GM04503 (cell line): ENCODE measurements around the gene MAD2L1BP.
A peak's percentile ranks its signal among the peaks of the same experiment; 100 is the strongest.
"Not testable (repeated sequence)": the region's sequence is repeated elsewhere in the genome, so short reads cannot be mapped to it uniquely, and the experiment has no call there.

Source experiments
- DNase-seq: peaks from one replicate; pipeline ENCODE4 v3.0.0-alpha.2; 2012; ENCODE audit warnings: low read depth

MAD2L1BP gene

DNA sequence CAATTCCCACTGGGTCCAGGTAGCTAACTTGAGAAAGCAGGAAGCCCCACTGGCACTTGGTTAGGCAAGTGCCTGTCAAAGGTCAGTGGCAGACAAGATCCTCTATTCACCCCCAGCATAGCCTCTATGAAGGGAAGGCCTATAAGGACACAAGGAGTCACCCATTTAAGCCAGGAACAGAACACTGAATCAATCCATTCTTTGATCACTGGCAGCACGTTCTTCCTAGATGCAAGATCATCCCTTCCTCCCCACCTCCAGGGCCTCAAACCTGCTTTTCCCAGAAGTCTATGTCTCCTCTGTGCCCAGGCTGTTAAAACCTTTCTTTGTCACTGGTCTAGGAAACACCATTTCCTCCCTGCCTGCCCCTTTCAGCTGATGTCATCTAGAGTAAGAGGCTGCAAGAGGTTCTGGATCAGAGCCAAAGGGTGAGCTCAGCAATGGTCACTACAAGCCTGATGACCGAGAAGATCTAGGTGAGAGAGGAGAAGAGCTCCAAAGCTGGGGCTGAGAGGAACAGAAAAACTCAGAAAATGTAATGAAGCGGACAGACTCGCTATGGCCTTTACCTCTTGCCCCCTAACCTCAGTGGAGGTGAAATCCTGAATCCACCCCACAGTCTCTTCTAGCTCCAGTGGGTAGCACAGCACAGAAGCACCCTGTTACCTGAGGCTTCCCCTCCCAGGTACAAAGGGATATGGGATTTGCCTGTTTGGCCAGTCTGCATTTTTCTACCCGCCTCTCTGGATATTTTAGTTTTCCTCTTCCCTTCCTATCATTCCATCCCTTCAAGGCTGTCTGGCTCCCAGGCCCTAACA lies 8.4 kb upstream of the MAD2L1BP start:
- peak; percentile 86 for DNase-seq

DNA sequence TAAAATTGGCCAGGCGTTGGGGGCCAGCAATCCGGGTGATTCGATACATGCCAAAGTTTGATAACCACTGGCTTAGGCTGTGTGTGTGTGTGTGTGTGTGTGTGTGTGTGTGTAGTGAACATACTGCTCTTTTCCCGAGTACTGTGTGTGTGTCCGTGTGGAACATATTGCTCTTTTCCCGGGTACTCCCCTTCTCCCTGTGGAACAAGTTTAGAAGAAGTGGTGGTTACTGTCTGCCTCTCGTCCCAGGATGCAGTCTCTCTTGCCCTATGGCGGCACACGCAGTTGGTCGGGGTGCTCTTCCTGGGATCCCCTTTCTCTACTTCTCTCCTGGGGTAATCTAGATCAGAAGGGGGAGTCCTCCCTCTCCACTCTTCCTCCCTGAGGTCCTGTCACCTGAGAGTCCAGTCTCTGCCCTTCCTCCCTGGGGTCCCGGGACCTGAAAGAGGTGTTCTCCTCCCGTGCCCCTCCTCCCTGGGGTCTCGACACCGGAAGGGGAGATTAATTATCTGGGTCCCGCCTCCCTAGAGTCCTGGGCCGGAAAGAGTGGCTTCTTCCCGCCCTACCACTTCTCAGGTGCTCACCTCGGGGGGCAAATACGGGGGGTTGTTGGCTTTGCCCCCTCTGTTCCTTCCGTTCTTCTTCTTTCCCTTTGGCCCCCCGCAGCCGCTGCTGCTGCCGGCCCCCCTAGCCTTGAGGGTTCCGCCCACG lies 7.1 kb upstream of the MAD2L1BP start:
- no peak for DNase-seq

DNA sequence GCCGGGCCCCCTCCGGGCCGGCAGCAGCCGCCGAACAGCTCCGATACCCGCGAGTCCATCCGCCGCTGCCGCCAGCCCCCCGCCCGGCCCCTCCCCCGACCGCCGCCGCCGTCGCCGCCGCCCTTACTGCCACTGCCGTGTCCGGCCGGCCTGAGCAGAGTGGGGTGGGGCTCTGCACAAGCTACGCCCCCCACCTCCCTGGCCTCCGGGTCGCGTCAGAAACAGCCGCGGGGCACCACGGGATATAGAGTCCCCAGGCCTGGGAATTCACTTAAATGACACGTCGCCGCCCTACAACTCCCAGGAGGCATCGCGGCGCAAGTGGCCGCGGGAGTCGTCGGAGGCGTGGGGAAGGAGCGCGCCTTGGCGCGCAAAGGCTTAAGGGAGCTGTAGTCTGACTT lies 6.5 kb upstream of the MAD2L1BP start, which contains the start of gene GTPBP2:
Gene GTPBP2 (minus strand): TSS at position 161 of the 401 bp plus-strand sequence. CDS start 102 bp downstream, at position 59.
- peak; percentile 92 for DNase-seq

DNA sequence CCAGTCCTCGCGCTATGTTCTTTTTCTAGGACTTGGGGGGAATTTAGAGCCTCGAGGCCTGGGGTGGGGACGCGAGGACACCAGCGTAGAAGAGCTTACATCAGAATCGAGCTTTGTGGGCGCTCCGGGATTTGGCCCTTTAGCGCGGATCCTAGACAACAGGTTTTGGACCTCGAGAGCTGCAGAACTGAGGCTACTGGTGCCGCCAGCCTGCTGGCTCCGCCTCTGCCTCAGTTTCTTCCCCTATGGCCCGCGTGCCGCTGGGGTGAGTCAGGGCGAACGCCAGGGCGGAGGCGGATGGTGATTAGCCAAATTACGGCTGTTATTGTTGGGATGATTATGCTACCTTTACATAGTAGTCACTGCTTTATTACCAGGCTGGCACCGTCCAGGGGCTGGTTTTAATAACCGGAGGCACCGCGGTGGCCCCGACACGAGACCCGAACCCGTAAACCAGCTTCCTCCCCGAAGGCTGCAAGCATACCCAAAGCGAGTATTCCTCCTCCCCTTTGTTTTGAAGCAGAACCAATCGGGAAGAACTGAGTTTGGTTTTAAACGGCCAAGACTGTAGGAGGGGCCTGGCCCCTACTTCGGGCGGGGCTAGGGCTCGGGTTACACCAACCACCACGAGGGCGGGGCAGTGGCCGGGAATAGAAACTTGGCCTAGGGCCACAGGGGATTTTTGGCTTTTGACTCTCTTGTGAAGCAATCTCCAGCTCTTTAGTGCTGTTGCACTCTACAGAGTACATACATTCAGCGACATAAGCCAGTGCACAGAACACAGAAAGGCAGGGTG lies 5.9 kb upstream of the MAD2L1BP start:
- peak; percentile 91 for DNase-seq

DNA sequence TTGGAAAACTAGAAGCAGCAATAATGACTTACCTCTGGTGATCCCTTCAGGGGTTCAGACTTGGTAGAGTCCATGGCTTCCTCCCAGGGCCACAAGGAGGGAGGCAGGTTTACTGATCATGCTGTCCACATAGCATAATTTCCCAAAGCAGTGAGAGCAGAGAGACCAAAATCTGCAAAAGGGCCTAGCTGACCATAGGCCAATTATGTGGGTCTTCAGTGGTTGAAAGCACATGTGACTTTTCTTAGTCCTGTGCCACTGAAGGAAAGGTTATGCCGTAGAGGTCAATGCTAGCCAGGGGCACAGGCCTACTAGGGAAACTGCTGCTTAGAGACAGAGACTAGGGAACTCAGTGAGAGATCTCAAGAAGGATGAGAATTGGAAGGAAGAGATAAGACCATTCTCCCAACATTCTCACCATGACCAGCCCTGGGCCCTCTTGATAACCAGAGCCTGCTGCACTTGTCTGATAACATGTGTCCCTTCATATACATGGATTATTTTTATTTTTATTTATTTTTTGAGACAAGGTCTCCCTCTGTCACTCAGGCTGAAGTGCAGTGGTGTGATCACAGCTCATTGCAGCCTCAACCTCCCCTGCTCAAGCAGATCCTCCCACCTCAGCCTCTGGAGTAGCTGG lies 4.5 kb upstream of the MAD2L1BP start:
- DNase-seq: no peak

DNA sequence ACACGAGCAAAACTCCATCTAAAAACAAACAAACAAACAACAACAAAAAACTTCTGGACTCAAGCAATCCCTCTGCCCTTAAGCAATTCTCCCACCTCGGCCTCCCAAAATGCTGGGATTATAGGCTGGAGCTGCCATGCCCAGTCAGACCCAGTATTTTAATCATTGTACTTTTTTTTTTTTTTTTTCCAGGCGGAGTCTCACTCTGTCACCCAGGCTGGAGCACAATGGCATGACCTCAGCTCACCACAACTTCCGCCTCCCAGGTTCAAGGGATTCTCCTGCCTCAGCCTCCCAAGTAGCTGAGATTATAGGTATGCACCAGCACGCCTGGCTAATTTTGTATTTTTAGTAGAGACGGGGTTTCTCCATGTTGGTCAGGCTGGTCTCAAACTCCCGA lies 2.6 kb upstream of the MAD2L1BP start:
- DNase-seq: not testable (repeated sequence)

DNA sequence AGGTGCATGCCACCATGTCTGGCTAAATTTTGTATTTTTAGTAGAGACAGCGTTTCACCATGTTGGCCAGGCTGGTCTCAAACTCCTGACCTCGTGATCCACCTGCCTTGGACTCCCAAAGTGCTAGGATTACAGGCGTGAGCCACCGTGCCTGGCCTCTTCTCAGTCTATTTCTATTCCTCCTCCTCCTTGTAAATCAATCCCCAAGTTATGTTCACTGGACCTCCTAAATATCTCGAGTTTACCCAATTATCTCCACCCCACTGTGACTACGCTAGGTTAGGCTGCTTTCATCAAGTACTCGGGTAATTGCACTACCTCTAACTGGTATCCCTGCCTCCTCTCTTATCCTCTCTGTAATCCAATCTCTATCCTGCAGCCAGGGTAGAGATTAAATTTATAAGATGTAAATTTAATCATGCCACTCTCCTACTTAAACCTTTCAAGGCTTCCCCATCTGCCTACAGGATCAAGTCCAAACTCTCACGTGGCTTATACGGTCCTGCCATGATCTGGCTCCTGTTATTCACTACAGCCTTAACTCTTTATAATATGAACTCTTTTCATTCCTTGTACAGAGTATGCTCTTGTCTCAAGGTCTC lies 837 bp upstream of the MAD2L1BP start:
- no peak for DNase-seq

DNA sequence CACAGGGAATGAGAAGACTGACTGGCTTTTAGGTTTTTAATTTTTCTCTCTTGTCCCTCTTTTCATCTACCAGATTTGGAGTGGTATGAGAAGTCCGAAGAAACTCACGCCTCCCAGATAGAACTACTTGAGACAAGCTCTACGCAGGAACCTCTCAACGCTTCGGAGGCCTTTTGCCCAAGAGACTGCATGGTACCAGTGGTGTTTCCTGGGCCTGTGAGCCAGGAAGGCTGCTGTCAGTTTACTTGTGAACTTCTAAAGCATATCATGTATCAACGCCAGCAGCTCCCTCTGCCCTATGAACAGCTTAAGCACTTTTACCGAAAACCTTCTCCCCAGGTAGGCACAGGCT lies 644 bp downstream of the MAD2L1BP start:
- DNase-seq: no peak

DNA sequence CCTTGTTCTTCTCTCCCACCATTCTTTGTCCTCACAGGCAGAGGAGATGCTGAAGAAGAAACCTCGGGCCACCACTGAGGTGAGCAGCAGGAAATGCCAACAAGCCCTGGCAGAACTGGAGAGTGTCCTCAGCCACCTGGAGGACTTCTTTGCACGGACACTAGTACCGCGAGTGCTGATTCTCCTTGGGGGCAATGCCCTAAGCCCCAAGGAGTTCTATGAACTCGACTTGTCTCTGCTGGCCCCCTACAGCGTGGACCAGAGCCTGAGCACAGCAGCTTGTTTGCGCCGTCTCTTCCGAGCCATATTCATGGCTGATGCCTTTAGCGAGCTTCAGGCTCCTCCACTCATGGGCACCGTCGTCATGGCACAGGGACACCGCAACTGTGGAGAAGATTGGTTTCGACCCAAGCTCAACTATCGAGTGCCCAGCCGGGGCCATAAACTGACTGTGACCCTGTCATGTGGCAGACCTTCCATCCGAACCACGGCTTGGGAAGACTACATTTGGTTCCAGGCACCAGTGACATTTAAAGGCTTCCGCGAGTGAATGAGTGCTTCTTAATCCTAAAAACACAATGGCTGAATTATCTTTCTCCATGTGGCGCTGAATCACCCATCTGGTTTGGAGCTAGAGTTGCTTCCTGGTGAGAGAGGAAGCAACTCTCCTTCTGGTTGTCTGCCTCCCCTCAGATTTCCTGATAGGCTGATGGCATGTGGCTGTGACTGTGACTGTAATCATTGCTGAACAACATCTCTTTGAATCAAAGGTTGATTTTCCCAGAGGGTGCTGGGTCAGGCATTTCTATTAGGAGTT lies 4.6 kb downstream of the MAD2L1BP start:
- no peak for DNase-seq

DNA sequence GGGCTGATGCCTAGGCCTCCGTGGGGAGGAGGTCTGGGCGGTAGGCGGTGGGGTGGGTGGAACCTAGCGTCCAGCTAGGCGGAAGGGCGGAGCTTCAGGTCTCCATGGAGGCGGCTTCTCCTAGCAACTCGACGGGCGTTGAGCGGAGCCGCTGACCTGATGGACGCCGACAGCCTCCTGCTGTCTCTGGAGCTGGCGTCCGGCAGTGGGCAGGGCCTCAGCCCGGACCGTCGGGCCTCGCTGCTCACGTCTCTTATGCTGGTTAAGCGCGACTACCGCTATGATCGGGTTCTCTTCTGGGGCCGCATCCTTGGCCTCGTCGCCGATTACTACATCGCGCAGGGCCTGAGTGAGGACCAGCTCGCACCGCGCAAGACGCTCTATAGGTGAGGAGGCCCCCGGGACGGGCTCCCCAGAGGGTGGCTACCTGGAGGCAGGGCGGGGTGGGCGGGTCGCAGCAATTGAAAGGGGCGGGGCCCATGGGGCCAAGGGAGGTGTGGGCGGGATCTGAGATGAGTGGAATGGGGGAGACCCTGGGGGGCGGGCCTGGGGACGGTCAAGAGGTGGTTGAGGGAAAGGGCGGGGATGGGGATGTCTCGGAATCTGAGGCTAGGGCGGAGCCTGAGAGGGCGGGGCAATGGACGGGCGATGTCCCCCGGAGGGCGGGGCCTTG lies 9.4 kb downstream of the MAD2L1BP start, which contains the start of gene RSPH9:
Gene RSPH9 (plus strand): TSS at position 97 of the 673 bp plus-strand sequence. CDS start 63 bp downstream, at position 160.
- no peak for DNase-seq

DNA sequence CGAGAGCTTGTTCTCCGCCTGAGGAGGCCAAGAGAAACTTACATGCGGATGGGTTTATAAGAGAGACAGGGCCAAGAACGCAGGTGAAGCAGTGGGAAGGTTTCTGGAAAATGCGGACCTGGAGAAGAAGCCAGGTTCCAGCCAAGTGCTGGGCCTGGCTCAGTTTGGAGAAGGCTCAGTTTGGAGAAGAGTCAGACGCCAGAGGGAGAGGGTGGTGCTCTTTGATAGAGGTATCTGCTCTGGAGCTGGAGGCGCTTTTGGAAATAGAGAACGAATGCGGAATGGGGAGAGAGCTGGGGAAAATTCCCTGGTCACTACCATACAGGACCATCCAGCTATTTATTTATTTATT lies 9.9 kb downstream of the MAD2L1BP start:
- no peak for DNase-seq

DNA sequence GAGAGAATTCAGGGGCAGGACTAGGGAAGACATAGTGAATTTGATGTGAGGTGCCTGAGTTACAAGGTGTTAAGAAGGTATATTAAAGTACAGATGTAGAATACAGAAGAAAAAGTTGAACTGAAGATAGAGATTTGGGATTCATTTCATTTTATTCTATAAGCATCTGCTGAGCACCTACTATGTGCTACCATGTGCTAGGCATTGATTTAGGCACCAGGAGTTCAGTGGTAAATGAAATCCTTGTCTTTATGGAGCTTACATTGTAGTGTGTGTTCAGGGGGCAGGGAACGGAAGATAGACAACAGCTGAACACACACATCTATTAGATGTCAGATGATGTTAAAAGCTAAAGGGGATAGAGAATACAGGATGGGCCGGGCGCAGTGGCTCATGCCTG lies 12.0 kb downstream of the MAD2L1BP start:
- DNase-seq: no peak

DNA sequence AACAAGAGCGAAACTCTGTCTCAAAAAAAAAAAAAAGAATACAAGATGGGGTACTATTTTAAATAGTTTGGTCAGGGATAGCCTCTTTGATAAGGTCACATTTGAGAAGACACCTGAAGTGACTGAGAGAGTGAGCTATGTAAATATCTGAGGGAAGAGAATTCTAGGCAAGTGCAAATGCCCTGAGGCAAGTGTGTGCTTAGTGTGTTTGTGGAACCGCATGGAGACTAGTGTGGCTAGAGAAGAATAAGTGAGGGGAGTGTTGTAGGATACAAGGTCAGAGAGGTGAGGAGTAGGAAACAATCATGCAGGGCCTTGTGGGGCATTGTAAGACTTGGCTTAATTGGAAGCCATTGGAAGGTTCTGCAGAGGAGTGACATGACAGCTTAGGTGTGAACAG lies 12.6 kb downstream of the MAD2L1BP start:
- no peak for DNase-seq

DNA sequence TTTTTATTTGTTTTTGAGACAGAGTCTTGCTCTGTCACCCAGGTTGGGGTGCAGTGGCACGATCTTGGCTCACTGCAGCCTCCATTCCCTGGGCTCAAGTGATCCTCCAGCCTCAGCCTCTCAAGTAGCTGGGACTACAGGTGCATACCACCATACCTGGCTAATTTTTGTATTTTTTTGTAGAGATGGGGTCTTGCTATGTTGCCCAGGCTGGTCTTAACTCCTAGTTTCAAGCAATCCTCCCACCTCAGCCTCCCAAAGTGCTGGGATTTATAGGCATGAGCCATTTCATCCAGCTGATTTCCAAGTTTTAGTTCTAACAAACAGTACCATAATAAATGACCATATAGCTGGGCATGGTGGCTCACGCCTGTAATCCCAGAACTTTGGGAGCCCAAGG lies 17.2 kb downstream of the MAD2L1BP start:
- DNase-seq: not testable (repeated sequence)

DNA sequence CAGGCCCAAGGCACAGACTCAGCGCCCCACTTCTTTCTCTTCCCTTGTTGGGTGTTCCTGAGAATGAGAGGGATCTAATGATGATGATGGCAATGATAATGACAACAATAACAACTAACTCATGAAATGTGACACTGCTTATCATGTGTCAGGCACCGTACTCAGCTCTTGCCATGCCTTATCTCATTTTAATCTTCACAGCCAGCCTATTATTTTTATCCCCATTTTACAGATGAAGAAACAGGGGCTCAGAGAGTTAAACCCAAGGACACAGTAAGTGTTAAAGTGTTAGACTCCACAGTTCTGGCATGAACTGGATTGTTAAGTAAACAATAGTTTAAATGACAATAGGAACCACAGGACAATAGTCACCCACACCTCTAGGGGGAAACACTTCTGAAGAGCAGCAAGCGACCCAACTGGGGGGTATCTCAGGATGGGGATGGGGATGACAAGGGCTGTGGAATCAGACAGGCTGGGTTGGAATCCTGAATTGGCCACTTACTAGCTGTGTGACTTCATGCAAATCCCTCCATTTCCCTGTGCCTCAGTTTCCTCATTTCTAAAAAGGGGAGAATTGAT lies 21.7 kb downstream of the MAD2L1BP start:
- no peak for DNase-seq

DNA sequence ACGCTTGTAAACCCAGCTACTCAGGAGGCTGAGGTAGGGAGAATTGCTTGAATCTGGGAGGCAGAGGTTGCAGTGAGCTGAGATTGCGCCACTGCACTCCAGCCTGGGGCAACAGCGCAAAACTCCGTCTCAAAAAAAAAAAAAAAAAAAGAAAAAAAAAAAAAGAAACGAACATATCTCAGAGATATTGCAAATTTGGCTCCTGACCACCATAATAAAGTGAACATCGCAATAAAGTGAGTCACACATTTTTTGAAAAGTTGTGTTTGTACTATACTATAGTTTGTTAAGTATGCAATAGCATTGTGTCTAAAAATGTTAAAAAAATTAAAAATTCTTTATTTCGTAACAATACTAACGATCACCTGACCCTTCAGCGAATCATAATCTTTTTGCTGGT lies 22.5 kb downstream of the MAD2L1BP start:
- no peak for DNase-seq

DNA sequence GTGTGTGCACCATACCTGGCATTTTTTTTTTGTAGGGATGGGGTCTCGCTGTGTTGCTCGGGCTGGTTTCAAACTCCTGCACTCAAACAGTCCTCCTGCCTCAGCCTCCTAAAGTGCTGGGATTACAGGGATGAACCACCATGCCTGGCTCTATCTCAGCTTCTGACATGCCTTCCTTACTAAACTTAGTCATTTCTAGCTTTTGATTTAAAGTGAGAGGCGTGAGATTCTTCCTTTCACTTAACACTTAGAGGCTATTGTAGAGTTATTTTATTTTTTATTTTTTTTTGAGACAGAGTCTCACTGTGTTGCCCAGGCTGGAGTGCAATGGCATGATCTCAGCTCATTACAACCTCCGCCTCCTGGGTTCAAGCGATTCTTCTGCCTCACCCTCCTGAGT lies 27.3 kb downstream of the MAD2L1BP start:
- not testable (repeated sequence) for DNase-seq

DNA sequence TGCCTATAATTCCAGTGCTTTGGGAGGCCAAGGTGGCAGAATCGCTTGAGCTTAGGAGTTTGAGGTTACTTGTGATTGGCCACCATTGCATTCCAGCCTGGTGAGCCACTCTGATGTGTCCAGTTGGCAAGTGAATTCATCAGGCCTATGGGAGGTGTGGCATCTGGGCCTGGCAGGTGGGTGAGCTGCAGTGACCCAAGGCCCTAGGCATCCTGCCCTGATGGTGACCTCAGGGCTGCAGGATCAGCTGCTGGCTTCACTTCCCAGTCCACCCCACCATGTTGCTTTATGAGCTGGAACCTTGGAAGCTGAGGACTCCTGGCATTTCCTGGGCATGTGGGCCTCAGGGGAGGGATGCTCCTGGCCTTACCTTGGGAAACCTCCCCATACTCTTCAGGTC lies 29.7 kb downstream of the MAD2L1BP start:
- DNase-seq: no peak

DNA sequence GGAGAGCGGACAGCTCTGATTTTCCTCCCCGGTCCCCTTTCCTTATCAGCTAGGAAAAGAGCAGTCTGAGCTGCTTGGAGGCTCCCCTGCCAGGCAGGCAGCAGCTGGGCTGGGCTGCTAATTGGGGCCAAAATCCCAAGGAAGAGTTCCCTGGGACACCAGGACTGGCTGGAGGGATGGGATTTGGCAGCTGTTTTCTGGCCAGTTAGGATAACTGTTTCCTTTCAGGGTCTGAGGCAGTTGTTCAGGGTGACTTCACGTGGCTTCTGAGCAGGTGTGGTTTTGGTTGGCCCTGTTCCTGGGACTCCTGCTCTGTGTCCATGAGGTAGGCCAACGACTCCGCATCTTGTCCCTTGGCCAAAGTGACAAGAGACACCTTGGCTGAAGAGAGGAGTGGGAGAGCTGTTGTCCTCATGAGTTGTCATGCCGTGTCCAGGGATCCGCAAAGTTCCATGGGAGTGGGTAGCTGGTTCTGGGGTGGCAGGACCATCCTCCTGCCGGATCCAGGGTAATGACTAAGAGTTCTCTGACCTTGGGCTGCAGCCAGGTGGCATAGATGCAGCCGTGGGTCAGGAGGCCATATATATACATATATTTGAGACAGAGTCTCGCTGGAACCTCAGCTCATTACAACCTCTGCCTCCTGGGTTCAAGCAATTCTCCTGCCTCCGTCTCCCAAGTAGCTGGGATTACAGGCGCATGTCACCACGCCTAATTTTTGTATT lies 30.7 kb downstream of the MAD2L1BP start:
- no peak for DNase-seq
